Activated CD4-positive, alpha-beta T cell treated with anti-CD3 and anti-CD28 coated beads for 1 hour (primary cell): ENCODE data around the gene PPP1R7.

Experiments
- DNase-seq: peaks from one replicate; pipeline ENCODE4 v3.0.0-alpha.2; 2020

PPP1R7 gene

DNA sequence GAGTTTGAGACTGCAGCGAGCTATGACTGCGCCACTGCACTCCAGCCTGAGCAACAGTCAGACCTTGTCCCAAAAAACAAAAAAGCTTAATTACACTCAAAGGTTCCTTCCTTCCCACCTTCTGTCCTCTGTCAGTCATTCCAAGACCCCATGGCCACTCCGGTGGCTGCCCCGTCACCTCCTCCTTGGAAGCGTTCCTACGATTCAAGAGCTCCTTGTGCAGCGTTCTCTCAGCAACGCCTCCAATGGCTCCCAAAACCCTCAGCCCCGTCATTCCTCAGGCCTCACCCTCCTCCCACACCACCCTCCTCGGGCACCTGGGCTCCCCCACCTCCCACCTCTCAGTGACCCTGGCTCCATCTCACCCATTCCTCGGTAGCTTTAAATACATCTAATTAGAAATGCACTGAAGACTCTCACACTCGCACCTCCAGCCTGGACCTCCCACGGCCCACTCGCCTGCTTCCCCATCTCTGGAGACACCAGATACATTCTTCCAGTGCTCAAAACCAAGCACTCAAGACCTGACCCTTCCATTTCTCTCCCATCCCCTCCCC, 9.0 kb upstream of the PPP1R7 start:
- DNase-seq = no peak

DNA sequence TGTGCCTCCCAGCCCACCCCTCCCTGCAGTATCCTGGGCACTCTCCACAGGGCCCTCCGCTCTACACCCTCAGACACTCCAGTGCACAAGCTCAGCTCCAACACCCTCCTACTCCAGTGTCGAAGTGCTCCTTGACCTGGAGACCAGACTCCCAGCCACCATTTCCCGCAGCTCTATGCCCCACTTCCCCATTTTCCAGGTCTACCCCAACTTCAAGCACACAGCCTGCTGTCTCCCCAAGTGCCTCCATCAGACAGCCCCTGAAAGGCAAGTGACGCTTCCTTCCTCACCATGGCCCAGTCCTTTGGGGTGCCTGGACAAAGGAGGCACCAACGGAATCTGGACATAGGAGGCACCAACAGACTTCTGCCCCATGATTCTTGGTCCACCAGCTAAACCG, 8.2 kb upstream of the PPP1R7 start:
- DNase-seq = no peak

DNA sequence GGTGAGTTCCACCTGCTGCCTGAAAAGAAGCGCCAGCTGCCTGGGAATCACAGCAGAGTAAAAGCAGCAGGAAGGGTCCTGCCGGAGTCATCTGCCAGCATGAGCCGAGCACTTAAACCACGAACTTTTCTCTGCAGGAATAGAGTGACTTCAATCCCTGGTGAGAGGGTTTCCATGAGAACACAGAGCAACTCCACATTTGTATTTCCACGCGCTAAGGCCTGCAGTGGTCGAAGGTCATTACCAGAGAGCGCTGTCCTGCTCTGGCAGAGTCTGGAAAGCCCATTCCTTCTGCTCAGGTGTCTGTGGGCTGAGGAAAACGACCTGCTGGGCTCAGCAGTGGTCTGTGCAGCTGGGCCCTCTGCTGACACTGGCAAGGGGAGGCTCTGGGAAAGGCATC, 7.7 kb upstream of the PPP1R7 start:
- no peak for DNase-seq

DNA sequence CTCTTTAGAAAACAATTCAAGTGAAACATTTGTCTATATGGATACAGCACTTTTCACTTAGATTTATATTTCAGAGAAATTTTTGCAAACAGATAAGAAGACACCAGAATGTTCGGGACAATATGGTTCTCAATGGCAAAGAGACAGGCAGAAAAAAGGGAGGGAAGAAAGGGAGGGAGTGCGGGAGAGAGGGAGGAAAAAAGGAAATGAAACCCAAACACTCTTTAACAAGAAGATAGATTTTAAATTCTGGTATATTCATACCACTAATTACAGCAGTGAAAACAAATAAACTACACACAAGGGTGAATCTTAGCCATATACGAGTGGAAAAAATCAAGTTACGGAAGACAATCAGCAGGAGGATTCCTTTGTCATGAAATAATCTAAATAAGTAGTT, 4.0 kb upstream of the PPP1R7 start:
- no peak for DNase-seq

DNA sequence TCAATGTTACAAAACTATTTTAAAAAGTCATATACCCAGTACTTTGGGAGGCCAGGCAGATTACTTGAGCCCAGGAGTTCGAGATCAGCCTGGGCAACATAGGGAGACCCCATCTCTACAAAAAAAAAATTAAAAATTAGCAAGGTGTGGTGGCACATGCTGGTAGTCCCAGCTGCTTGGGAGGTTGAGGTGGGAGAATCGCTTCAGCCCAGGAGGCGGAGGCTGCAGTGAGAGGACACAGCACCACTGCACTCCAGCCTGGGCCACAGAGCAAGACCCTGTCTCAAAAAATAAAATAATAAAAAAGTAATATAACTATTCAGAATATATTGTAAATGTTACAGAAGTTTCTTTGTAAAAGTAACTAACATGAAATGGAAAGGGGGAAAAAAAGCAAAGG, 2.9 kb upstream of the PPP1R7 start:
- no peak for DNase-seq

DNA sequence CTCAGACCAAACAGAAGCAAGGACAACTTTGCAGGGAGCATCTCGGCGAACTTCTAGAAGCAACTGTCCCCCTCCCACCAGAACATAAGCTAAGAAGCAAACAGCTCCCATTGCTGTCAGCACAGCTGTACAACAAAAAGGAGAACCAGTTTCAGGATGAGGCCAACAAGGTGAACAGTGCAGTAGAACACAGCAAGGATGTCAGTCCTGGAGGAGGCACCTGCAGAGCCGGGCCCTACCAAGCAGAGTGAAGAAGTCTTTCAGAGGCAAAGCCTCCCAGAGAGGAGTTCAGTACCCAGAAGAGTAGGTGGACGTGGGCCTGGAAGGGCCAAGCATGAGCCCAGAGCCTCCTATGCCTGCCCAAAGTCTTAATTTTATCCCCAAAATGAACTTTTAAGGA, 2.0 kb upstream of the PPP1R7 start:
- DNase-seq = no peak

DNA sequence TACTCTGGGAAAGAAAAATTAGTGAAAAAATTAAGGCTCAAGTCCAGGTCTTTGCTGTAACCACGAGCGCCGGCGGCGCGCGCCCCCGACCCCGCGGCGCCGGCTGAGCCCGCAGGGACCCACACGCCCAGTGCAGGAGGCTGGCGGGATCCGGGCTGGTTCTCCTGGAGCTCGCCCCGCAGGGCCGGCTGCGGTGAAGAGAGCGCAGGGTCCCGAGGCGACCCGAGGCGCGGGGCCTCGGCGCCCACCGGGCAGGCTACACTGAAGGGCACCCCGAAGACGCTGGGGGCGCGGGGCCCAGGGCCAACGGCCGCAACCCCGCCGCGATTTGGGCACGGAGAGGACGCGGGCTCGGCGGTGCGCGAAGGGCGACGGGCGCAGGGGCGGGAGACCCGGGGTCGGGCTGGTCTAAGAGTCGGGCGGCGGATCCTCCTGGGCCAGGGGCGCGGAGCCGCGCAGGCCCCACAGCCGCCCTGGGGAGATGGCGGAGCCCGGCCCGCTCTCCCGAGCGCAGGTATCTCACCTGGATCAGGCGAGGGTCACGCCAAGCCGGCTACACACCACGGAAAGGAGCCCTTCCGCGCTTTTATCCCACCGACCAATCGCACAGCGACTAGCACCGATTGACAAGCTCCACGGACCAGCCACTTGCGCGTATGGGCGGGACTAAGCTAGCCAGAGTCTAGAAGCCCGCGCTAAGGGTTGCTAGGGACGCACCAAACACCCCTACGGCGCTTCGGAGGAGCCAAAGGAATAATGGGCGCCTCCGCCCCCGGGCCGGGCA, 1.2 kb upstream of the PPP1R7 start, which contains the start of gene PASK:
Gene PASK (minus strand): TSS at position 582 of the 784 bp plus-strand sequence. CDS start 6,440 bp downstream, outside the sequence.
- DNase-seq = peak; percentile 87

DNA sequence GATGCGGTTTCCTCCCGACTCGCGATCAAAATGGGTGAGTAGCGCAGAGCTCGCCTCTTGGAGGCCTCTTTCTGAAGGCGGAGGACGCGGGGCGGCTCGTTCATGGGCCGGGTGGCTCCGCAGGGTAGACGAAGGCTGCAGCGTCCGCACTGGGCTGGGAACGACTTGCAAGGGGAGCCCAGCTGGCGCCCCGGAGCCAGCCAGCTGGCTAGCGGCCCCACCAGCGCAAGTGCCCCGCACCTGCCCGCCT, 667 bp upstream of the PPP1R7 start:
- no peak for DNase-seq

DNA sequence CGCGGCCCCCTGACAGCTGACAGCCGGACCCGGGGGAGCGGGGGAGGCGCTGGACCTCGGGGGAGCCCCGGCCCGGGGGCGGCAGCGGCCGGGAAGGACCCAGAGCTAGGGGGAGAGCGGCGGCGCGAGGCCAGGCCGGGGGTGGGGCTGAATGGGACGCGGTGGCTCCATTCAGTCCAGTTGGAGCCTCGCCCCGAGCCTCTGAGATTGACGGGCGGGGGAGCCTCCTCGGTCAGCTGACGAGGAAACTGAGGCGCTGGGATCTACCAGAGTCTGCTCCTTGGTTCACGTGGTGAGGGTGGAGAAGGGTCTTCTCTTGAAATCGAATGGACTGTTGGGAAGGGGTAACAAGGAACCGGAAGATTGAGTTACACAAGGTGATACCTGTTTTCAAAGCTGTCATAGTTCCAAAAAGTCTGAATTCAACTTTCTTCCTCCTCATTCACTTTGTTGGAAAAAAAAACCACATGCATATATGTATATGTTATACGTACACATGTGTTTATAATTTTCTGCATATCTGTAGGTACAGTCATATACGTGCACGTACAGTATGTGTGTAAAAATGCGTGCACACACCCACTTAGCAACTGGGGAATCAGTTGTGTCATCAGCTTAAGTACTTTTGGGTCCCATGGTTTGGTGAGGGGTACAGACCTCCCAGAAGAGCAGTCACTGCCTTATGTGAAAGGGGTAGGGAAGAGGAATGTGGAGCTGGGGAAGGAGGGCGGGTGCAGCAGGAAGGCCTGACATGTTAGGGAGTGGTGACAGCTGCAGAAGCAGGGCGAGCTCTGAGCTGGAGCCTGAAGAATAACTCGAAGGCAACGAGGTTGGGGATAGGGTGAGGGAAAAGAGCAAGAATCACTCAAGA, 628 bp downstream of the PPP1R7 start:
- DNase-seq = no peak

DNA sequence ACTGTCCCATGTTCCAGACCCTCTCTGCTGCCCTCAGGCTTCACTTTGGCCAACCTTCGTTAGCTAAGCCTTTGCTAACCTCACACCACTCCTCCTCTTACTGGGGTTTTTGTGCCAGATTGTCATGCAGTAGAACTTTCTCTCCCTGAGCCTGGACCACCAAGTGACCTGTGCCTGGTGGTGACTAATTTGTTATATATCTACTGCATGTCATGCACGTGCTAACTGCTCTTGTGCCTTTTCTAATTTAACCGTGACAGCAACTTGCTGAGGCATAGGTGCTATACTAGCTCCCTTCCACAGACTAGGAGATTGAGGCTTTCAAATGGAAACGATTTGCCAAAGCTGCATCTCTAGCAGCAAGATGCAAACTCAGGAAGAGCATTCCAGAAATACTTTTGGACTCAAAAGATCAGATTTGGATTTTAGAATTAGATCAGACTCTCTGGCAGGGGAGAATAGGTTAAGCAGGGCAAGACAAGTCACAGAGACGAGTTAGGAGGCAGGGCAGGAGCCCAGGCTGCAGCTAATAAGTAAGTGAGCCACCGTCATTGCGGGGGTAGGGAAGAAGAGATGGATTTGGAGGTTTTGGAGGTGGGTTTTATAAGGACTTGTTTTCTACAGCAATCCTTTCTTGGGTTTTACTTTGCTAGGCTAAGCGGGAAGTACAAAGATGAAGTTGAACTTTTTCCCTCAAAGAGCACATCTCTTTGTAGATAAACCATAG, 1.8 kb downstream of the PPP1R7 start:
- DNase-seq = no peak

DNA sequence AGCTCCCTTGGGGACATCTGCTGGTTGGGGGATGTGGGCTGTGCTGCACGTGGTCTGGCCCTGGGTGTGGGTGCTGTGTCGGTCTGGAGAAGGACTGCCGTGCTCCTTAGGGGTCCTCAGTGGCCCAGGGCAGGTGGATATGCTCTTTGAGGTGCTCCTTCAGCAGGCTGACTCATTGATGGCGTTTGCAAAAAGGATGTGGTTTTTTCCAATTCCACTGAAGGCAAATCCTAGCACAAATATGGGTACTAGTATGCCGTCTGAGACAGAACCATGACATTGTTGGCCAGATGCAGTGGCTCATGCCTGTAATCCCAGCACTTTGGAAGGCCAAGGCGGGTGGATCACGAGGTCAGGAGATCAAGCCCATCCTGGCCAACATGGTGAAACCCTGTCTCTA, 3.3 kb downstream of the PPP1R7 start:
- DNase-seq = no peak

DNA sequence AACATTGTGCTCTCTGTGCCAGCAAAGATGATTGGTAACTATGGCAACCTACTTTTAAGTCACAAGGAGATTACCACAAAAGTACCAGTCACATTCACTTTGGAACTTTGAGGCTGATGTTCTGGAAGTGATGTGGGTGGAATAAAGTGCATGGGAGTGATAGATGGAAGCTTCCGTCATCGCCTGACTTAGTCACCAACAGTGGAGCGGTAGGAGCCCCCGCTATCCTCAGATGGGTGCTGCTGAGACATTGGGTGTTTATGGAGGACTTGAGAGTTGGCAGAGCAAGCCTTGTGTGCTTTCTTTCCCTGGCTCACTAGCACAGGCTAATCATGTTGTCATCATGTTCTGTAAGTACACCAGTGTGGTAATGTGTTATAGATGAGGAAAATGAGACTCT, 4.6 kb downstream of the PPP1R7 start:
- no peak for DNase-seq

DNA sequence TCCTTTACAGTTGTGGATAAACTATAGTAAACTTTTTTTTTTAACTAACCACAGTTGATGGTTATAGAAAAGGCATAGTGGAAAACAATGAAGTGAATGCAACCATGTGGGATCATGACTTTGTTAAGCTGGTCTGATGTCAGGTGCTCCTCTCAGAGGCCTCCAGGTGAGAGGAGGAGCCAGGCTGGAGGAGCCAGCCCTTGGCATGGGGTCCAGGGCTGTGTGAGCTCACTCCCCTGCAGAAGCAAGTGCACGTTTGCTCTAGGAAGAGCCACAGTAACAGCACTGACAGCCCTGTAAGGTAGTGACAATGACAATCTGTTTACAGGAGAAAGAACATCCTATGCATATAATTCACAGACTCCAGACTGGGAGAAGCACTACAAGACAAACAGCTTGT, 5.7 kb downstream of the PPP1R7 start:
- DNase-seq = no peak

DNA sequence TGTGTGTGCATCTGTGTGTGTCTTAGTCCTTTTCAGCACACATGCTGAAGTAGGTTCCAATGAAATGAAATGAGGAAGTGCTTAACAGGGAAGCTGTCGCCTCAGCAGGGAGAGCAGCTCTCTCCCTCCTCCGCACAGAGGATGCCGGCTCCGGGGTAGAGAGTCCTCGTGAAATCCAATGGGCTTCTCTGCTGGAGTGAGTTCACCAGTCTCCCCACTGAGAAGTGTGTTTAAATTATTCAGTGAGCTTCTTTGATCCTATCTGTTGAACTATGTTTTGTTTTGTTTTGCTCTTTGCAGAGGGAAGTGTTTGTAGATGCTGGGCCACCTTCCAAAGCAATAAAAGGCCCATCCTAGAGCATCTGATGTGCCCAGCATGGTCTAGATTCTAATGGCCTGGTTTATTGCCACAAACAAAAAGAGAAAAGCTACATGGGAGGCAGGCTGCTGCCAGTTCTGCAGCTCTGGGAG, 6.7 kb downstream of the PPP1R7 start:
- DNase-seq = no peak

DNA sequence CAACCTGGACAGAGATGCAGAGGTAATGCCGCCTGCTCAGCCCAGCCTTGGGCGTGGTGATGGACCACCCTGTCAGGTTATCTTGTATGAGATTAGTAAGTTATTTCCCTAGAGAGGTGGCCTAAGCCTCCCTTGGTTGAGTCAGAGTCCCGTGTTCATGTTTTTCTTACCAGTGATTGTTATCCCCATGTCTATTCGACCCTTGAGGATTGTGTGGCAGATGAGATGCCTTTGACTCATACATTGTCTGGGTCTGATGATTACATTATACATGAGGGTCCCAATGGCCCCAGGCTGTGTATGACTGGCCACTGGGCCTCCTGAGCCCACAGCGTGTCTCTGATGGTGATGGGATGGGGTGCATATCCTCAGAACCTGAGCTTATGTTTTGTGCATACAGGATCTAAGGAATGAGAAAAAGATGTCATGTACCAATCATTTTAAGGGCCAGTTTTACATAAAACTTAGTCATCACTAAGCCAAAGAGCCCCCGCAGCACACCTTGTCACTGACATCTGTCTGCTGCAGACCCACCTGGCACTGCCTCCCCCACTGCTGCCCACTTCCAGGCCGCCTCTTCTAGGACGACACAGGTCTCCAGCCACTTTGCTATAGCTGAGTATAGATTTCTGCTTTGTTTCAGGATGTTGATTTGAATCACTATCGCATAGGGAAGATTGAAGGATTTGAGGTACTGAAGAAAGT, 7.7 kb downstream of the PPP1R7 start:
- DNase-seq = no peak

DNA sequence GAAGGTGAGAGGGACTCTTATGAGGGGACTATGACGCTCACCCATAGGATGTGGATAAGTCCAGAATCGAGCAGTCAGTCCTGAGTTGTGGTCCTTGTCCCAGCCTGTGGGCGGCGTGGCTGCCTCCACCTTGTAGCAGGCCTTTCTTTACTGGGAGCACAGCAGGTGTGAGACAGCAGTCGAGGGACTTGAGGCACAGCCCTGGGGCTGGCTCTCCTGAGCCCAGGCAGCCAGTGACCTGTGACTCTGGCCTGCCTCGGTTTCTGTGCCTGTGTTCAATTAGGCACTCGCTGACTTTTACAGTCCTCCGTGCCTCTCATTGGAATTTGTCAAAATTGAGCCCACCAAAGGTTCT, 8.3 kb downstream of the PPP1R7 start:
- no peak for DNase-seq

DNA sequence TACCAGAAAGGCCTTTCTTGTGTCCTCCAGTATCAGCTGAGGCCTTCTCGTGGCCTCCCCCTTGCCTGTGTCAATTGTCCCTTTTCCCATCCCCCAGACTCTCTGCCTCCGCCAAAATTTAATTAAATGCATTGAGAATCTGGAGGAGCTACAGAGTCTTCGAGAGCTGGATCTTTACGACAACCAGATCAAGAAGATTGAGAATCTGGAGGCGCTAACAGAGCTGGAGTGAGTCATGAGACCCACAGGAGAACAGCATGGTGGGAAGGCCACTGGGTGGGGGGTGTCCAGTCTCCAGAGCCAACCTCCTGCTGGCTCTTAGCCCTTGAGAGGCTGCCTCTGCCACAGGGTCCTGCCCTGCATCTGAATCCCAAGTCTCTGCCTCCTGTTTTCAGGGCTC, 8.8 kb downstream of the PPP1R7 start:
- DNase-seq = no peak

DNA sequence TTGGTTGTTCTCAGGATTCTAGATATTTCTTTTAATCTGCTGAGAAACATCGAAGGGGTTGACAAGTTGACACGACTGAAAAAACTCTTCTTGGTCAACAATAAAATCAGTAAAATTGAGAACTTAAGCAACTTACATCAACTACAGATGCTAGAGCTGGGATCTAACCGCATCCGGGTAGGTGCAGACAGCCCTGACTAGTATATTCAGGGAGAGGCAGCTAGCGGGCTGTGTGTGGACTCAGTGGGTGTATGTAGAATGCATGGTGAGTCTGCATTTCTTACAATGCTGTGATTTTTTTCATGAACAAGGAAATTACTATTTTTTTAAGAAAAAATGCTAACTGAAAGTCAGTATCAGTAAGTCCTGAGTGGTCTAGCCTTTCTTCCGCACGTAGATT, 10.1 kb downstream of the PPP1R7 start:
- no peak for DNase-seq

DNA sequence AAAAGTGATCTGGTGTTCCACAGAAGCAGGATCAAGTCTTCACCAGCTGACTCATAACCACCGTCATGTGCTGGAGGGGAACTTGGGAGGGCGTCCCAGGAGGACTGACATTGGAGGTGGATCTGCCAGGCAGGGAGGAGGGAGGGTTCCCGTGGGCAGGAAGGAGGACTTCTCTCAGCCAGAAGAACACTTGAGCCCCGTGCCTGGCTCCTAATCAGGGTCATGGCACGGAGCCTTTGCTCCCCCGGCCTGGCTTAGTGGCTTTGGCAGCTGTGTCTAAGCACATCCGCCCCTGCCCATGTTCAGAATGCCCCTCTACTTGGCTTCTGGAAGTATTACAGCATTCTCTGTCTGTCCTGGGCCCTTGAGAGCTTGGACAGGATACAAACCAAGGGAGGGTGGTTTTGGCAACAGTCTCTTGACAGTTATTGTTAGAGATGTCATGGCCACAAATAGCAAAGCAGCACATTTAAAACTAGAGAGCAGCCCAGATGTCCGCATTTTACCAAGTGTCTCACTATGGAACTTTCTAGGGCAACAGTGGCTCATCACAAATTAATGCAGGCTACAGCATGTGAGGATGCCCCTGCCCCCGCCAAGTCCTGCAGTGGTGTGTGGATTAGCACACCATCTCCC, 11.5 kb downstream of the PPP1R7 start:
- DNase-seq = no peak

DNA sequence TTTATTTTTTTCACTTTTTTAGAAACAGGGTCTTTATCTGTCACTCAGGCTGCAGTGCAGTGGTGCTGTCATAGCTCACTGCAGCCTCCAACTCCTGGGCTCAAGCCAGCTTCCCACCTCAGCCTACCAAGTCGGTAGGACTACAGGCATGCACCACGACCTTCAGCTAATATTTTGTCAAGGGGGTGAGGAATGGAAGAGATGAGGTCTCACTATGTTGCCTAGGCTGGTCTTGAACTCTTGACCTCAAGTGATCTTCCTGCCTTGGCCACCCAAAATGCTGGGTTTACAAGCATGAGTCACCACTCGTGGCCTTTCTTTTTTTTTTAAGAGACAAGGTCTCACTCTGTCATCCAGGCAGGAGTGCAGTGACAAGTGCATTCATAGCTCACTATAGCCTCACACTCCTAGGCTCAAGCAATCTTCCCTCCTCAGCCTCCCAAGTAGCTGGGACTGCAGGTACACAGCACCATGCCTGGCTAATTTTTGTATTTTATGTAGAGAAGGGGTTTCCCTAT, 13.4 kb downstream of the PPP1R7 start:
- no peak for DNase-seq

DNA sequence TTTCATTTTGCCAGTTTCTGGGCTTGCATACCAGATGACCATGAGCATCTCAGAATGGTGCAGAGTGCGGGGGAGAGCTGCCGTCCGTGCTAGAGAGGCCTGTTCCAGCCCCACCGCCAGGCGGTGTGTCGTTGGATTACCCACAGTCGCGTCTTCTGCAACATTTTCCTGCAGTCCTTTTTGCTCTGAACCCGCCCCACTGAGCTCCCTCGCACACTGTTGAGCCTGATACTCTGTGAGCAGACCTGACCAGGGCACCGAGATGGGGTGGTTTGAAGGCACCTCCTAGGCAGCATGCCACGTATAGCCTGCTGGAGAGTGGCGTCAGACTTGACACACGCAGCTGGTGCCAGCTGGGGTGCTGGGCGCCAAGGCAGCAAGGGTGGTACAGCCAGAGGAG, 18.1 kb downstream of the PPP1R7 start:
- no peak for DNase-seq

DNA sequence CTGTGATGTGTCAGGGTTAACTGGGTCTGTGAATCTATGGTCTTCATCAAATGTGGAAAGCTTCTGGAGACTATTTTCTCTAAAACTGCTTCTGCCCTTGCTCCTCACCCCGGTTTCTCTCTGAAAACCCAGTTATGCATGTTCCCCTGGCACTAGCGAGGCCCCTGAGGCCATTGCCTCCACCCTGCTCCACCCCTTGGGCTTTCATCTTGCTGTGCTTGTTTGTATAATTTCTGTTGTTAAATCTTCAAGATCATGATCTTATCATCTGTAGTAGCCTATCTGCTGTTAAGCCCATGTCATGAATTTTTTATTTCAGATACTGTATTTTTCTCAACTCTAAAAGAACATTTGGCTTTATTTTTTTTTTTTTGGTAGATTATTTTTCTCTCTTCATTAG, 23.3 kb downstream of the PPP1R7 start:
- no peak for DNase-seq
